ENCODE results near the gene LSM4.

LSM4 gene

DNA sequence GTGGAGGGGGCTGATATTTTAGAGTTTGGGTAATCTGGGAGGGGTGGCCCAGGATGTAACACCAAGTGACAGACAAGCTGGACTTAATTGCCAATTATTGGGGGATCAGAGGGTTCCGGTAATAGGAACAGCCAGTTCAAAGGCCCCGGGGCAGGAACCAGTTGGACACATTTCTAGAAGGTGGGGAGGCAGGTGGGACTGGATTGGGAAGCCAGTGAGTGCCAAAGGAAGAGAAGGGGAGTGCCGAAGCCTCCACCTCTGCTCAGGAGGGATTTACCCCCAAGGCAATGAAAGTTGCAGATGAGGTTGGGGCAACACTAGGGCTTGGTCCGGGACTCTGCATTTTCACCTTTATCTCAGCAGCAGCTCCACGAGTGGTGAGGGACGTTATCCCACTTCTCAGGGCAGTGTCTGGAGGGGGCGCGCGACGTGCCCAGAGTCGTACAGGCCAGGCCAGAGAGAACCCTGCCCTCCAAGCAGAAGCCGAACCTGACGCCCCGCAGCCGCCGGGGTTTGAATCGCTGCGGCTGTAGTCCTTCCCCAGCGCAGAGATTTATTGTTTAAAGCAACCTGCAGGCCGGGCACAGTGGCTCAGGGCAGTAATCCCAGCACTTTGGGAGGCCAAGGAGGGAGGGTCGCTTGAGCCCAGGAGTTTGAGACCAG is 35.8 kb downstream of the LSM4 start:
- H3K9ac ChIP-seq (ENCODE audit: low read depth, low read length, poor library complexity, severe bottlenecking): no peak overlapping the region
- TF ChIP-seq, protein P1, sequence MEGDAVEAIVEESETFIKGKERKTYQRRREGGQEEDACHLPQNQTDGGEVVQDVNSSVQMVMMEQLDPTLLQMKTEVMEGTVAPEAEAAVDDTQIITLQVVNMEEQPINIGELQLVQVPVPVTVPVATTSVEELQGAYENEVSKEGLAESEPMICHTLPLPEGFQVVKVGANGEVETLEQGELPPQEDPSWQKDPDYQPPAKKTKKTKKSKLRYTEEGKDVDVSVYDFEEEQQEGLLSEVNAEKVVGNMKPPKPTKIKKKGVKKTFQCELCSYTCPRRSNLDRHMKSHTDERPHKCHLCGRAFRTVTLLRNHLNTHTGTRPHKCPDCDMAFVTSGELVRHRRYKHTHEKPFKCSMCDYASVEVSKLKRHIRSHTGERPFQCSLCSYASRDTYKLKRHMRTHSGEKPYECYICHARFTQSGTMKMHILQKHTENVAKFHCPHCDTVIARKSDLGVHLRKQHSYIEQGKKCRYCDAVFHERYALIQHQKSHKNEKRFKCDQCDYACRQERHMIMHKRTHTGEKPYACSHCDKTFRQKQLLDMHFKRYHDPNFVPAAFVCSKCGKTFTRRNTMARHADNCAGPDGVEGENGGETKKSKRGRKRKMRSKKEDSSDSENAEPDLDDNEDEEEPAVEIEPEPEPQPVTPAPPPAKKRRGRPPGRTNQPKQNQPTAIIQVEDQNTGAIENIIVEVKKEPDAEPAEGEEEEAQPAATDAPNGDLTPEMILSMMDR (conservative IDR thresholded peaks at IDR 0.05; ENCODE audit: low read length): no peak
- TF ChIP-seq EZH2phosphoT487 (IDR thresholded peaks at IDR 0.05; ENCODE audit: borderline replicate concordance): no peak
- H3K4me1 ChIP-seq (ENCODE audit: insufficient read depth, low read length, poor library complexity, severe bottlenecking): peaks cover 26% of the 10 kb centered on the region
- H4K20me1 ChIP-seq (ENCODE audit: insufficient read depth, low read length, poor library complexity, severe bottlenecking): no peaks in the 10 kb centered on the region
- H3F3A ChIP-seq (ENCODE audit: low read depth): peaks cover 8% of the 10 kb centered on the region
- no peaks in the 10 kb centered on the region for H3K9me3 ChIP-seq (ENCODE audit: insufficient read depth, low read depth, low read length)
- peaks cover 10% of the 10 kb centered on the region; the same call in 1 of the 2 replicates for H3K79me2 ChIP-seq (ENCODE audit: insufficient read depth, low read length)
- no peak overlapping the region for H3K4me3 ChIP-seq (ENCODE audit: low read length, poor library complexity, severe bottlenecking)
- no peaks in the 10 kb centered on the region for H3K36me3 ChIP-seq (ENCODE audit: insufficient read depth, low read length)
- H3K27me3 ChIP-seq (ENCODE audit: insufficient read depth, low read length, poor library complexity, severe bottlenecking): no peaks in the 10 kb centered on the region
- H3K4me2 ChIP-seq (ENCODE audit: low read depth, low read length, poor library complexity, severe bottlenecking): no peak overlapping the region
- no peak overlapping the region for H2AFZ ChIP-seq (ENCODE audit: low read length)
- H3K9me2 ChIP-seq (replicated peaks; ENCODE audit: low read depth, low read length): no peaks in the 10 kb centered on the region

DNA sequence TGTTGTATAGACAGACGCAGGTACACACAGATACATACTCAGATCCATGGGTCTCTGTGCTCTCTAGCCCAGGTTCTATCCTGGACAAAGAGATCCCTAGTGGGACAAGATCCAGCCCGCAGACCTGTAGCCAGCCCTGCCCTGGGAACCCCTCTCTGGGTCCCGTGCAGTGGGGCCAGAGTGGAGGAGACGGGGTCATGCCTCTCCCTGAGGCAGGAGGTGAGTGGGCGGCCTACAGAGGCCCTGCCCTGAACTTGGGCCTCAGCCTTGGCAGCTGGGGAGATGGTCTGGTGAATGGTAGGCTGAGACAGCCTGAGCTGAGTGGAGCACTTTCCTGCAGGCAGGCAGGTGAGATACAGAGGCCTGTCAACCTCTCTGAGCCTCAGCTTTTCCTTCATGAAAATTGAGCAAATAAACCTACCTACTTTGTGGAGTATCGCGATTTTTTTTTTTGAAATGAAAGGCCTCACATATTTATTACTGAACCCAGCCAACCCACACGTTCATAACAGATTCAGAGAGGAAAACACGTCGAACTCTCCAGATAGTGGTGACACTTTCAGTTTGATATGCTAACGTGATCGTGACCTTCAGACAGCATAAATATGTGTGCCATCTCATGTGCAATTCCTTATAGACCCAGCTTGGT is 38.0 kb downstream of the LSM4 start:
- Histone ChIP-seq H3K9ac (ENCODE audit: low read depth, low read length, poor library complexity, severe bottlenecking) (no peak overlapping the region), H3K4me3 (ENCODE audit: low read length, poor library complexity, severe bottlenecking) (no peak overlapping the region), H3K4me1 (ENCODE audit: insufficient read depth, low read length, poor library complexity, severe bottlenecking) (peaks cover 11% of the 10 kb centered on the region), H3K36me3 (ENCODE audit: insufficient read depth, low read length) (no peaks in the 10 kb centered on the region), H3F3A (ENCODE audit: low read depth) (peaks cover 7% of the 10 kb centered on the region), H2AFZ (ENCODE audit: low read length) (no peak overlapping the region), H3K4me2 (ENCODE audit: low read depth, low read length, poor library complexity, severe bottlenecking) (no peak overlapping the region), H4K20me1 (ENCODE audit: insufficient read depth, low read length, poor library complexity, severe bottlenecking) (no peaks in the 10 kb centered on the region), H3K9me3 (ENCODE audit: insufficient read depth, low read depth, low read length) (no peaks in the 10 kb centered on the region), H3K27me3 (ENCODE audit: insufficient read depth, low read length, poor library complexity, severe bottlenecking) (peaks cover 3% of the 10 kb centered on the region), H3K9me2 (replicated peaks; ENCODE audit: low read depth, low read length) (no peaks in the 10 kb centered on the region), H3K79me2 (ENCODE audit: insufficient read depth, low read length) (peaks cover 22% of the 10 kb centered on the region)
- TF ChIP-seq, protein P1 (conservative IDR thresholded peaks at IDR 0.05; ENCODE audit: low read length): no peak

DNA sequence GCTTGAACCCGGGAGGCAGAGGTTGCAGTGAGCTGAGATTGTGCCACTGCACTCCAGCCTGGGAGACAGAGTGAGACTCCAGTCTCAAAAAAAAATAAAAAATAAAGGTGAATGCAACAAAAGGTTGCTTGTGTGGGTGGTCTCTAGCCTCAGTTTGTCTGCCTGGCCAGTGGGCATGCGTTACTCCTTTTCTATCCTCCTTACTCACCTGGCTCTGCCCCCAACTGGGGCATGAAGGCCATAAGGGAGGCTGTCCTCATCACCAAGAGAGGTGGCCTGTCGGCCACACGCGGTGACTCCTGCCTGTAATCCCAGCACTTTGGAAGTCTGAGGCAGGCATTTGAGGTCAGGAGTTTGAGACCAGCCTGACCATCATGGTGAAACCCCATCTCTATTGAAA is 39.5 kb downstream of the LSM4 start:
- Histone ChIP-seq H2AFZ (ENCODE audit: low read length) (no peak overlapping the region), H3K36me3 (ENCODE audit: insufficient read depth, low read length) (no peaks in the 10 kb centered on the region), H3K9ac (ENCODE audit: low read depth, low read length, poor library complexity, severe bottlenecking) (no peak overlapping the region), H3K79me2 (ENCODE audit: insufficient read depth, low read length) (peaks cover 34% of the 10 kb centered on the region), H3K9me3 (ENCODE audit: insufficient read depth, low read depth, low read length) (no peaks in the 10 kb centered on the region), H4K20me1 (ENCODE audit: insufficient read depth, low read length, poor library complexity, severe bottlenecking) (peaks cover 10% of the 10 kb centered on the region), H3K27me3 (ENCODE audit: insufficient read depth, low read length, poor library complexity, severe bottlenecking) (peaks cover 4% of the 10 kb centered on the region), H3K4me2 (ENCODE audit: low read depth, low read length, poor library complexity, severe bottlenecking) (peak overlapping the region; percentile 91), H3K4me3 (ENCODE audit: low read length, poor library complexity, severe bottlenecking) (no peak overlapping the region), H3K4me1 (ENCODE audit: insufficient read depth, low read length, poor library complexity, severe bottlenecking) (peaks cover 19% of the 10 kb centered on the region), H3K9me2 (replicated peaks; ENCODE audit: low read depth, low read length) (no peaks in the 10 kb centered on the region), H3F3A (ENCODE audit: low read depth) (peaks cover 10% of the 10 kb centered on the region)
- no peak for TF ChIP-seq EZH2phosphoT487 (IDR thresholded peaks at IDR 0.05; ENCODE audit: borderline replicate concordance)
- TF ChIP-seq, protein P1 (conservative IDR thresholded peaks at IDR 0.05; ENCODE audit: low read length): no peak

Data from Loucy (cell line).